K562 (cell line): ENCODE data around the gene C2CD2.

ENCODE experiments used
- CHD4 ChIP-seq: fragments of 200-600 bp; sonication (generic); IDR thresholded peaks from 3 replicates; pipeline ENCODE4 v1.6.1; 2012; ENCODE audit warnings: low read depth, mild to moderate bottlenecking, mixed read lengths, low read length, inconsistent platforms; ENCODE audit not compliant: insufficient read depth, insufficient replicate concordance, poor library complexity, severe bottlenecking
- FOXK2 ChIP-seq, 2 experiments: fragments of 450-650 bp; IDR thresholded peaks in 1 of 2; conservative IDR thresholded peaks in 1 of 2; 2 replicates each; pipeline ENCODE4 v1.6.1; 2016; ENCODE audit warnings: low read depth in 2 of 2, mild to moderate bottlenecking in 1 of 2
- MTA3 ChIP-seq: fragments of 450-650 bp; formaldehyde crosslinking; IDR thresholded peaks from 2 replicates; pipeline ENCODE4 v1.6.1; 2017; ENCODE audit warnings: mild to moderate bottlenecking, borderline replicate concordance
- NFE2 ChIP-seq: IDR thresholded peaks from 2 replicates; pipeline ENCODE4 v1.6.1; 2014; ENCODE audit warnings: antibody characterized with exemption, low read depth
- POLR2A ChIP-seq: fragments of 450-650 bp; conservative IDR thresholded peaks from 2 replicates; pipeline ENCODE4 v1.6.1; 2016
- PRDM10 ChIP-seq: fragments of 450-650 bp; IDR thresholded peaks from 2 replicates; pipeline ENCODE4 v1.6.1; 2018; ENCODE audit not compliant: partially characterized antibody
- ZNF695 ChIP-seq: fragments of 450-650 bp; formaldehyde crosslinking; IDR thresholded peaks from 2 replicates; pipeline ENCODE4 v1.4.0; 2020; ENCODE audit warnings: mild to moderate bottlenecking, moderate library complexity
- TF ChIP-seq, protein P1 (sequence below), 3 experiments: IDR thresholded peaks in 2 of 3; conservative IDR thresholded peaks in 1 of 3; 2 replicates each; pipeline ENCODE4 v1.5.1; 2011 to 2012; ENCODE audit warnings: low read length in 3 of 3, mild to moderate bottlenecking in 3 of 3, control low read depth in 2 of 3, improper control_type of control experiment in 1 of 3, inconsistent platforms in 1 of 3, low read depth in 1 of 3, mixed read lengths in 1 of 3, moderate library complexity in 1 of 3; ENCODE audit not compliant: insufficient read depth in 2 of 3
- TF ChIP-seq, protein P2 (sequence below): IDR thresholded peaks from 3 replicates; pipeline ENCODE4 v1.6.1; 2011; ENCODE audit warnings: borderline replicate concordance, mild to moderate bottlenecking; ENCODE audit not compliant: insufficient read length, insufficient read depth

GRCh38 chr21:41906770-41907169 lies 47.0 kb downstream of the C2CD2 start:
- TF ChIP-seq, protein P1, sequence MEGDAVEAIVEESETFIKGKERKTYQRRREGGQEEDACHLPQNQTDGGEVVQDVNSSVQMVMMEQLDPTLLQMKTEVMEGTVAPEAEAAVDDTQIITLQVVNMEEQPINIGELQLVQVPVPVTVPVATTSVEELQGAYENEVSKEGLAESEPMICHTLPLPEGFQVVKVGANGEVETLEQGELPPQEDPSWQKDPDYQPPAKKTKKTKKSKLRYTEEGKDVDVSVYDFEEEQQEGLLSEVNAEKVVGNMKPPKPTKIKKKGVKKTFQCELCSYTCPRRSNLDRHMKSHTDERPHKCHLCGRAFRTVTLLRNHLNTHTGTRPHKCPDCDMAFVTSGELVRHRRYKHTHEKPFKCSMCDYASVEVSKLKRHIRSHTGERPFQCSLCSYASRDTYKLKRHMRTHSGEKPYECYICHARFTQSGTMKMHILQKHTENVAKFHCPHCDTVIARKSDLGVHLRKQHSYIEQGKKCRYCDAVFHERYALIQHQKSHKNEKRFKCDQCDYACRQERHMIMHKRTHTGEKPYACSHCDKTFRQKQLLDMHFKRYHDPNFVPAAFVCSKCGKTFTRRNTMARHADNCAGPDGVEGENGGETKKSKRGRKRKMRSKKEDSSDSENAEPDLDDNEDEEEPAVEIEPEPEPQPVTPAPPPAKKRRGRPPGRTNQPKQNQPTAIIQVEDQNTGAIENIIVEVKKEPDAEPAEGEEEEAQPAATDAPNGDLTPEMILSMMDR (IDR thresholded peaks at IDR 0.05 in 2 of 3, conservative IDR thresholded peaks at IDR 0.05 in 1 of 3; ENCODE audit: insufficient read depth in 2 of 3, low read depth in 1 of 3, low read length in 3 of 3): no peak
- TF ChIP-seq CHD4 (no peak), NFE2 (no peak), ZNF695 (CRISPR knock-in tag) (no peak), POLR2A (no peak), FOXK2 (conservative IDR thresholded peaks at IDR 0.05 in 1 of 2, IDR thresholded peaks at IDR 0.05 in 1 of 2; ENCODE audit: low read depth in 2 of 2) (no peak), PRDM10 (no peak), MTA3 (no peak)
- TF ChIP-seq, protein P2, sequence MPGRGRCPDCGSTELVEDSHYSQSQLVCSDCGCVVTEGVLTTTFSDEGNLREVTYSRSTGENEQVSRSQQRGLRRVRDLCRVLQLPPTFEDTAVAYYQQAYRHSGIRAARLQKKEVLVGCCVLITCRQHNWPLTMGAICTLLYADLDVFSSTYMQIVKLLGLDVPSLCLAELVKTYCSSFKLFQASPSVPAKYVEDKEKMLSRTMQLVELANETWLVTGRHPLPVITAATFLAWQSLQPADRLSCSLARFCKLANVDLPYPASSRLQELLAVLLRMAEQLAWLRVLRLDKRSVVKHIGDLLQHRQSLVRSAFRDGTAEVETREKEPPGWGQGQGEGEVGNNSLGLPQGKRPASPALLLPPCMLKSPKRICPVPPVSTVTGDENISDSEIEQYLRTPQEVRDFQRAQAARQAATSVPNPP: no peak
